Dermis microvascular lymphatic vessel endothelial cell (primary cell): ENCODE measurements around the gene C4B. TPM values are rescaled to one million over a fixed set of nuclear protein-coding genes. Genes with fewer than 3 reads are reported as not detected.
"Not testable (repeated sequence)": the region's sequence is repeated elsewhere in the genome, so short reads cannot be mapped to it uniquely, and the experiment has no call there.

Source experiments
- DNase-seq, 2 donors: peaks; one replicate each; pipeline versions ENCODE4 v3.0.0 to v3.0.0-alpha.2; 2010; ENCODE audit warnings: low read depth in 2 of 2
- total RNA-seq: library from RNA; depleted of rRNA; stranded (reverse); fragments of >200 nt; gene quantifications from 2 replicates; pipeline ENCODE4 v1.2.1, GENCODE V29; 2014

C4B gene
- 0.38 and 0.77 TPM in 2 replicates for total RNA-seq

- not testable (repeated sequence) for DNase-seq
Measured at GRCh38 chr6:32014547-32014946, at the start of gene C4B. Gene C4B, plus strand, starts transcription at chr6:32014795. Its CDS starts 51 bp downstream, at chr6:32014846.

DNA sequence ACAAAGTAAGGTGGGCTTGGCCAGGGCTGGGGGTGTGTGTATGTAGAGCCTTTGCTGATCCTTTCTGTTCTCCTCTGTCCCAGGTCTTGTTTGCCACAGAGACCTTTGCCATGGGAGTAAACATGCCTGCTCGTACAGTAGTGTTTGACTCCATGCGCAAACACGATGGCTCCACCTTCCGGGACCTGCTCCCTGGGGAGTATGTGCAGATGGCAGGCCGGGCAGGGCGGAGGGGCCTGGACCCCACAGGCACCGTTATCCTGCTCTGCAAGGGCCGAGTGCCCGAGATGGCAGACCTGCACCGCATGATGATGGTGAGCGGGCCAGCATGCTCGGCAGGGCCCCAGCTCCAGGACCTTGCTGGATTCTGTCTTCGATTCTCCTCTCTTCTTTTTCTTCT lies 48.9 kb upstream of the C4B start:
- no peak for DNase-seq

GRCh38 chr6:31966506-31966905 lies 48.1 kb upstream of the C4B start:
- no peak for DNase-seq

DNA sequence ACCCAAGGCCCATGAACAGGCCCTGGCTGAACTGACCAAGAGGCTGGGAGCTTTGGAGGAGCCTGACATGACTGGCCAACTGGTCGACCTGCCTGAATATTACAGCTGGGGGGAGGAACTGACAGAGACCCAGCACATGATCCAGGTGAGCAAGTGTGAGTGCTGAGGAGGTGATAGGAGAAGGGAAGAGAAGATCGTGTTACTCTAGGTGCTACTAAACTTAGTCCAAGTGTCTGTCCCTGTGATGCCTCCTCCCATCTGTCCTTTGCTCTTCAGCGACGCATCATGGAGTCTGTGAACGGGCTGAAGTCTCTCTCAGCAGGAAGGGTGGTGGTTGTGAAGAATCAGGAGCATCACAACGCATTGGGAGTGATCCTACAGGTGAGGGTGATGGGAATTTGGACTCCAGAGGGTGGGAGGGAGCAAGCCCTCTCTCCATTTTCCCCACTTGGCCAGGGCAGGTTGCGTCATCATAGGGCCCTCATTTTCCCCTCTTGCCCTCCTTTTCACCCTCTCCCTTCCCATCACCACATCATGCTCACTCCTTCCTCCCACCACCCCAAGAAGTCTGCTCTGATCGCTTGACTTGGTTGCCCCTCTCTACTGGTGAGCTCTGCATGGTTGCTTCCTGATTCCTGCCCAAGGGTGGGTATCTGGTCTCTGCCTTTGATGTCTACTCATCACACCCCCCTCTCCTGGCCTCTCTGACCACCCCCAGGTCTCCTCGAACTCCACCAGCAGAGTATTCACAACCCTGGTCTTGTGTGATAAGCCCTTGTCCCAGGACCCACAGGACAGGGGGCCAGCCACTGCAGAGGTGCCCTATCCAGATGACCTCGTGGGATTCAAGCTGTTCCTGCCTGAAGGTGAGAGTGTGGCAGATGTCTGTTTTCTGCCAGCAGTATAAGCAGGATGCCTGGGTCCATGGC lies 47.3 kb upstream of the C4B start:
- no peak for DNase-seq

GRCh38 chr6:31967926-31968320 lies 46.7 kb upstream of the C4B start:
- DNase-seq = no peak

DNA sequence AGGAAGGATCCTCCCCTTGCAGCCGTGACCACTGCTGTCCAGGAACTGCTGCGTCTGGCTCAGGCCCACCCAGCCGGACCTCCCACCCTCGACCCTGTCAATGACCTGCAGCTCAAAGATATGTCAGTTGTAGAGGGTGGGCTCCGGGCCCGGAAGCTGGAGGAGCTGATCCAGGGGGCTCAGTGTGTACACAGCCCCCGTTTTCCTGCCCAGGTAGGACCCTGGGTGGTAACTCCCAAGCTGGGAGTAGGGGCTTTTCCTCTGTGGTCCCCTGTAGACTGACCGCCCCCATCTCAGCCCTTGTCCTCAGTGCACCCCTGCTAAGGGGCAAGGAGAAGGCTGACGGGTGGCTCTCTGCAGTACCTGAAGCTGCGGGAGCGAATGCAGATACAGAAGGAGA lies 46.3 kb upstream of the C4B start:
- DNase-seq = no peak

DNA sequence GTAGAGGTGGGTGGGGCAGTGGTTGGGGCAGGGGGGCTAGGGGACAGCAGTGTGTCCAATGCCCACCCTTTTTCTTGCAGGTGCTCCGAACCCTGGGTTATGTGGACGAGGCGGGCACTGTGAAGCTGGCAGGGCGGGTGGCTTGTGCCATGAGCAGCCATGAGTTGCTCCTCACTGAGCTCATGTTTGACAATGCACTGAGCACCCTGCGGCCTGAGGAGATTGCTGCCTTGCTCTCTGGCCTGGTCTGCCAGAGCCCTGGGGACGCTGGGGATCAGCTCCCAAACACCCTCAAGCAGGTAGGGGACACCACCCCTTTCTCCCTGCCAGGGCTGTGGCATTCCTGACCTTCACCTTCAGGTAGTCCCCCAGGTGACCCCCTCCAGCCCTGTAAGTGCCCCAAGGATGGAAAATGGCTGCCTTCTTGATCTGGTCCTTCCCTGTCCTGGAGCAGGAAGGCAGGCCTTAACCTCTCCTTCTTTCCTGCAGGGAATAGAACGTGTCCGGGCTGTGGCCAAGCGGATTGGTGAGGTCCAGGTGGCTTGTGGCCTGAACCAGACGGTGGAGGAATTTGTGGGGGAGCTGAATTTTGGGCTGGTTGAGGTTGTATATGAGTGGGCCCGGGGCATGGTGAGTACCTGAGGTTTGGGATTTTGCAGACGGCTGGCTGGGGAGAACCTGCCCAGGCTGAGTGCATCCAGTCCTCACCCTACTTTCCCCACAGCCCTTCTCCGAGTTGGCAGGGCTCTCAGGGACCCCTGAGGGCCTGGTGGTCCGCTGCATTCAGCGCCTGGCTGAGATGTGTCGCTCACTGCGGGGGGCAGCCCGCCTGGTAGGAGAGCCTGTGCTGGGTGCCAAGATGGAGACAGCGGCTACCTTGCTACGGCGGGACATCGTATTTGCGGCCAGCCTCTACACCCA lies 45.5 kb upstream of the C4B start:
- DNase-seq = no peak

DNA sequence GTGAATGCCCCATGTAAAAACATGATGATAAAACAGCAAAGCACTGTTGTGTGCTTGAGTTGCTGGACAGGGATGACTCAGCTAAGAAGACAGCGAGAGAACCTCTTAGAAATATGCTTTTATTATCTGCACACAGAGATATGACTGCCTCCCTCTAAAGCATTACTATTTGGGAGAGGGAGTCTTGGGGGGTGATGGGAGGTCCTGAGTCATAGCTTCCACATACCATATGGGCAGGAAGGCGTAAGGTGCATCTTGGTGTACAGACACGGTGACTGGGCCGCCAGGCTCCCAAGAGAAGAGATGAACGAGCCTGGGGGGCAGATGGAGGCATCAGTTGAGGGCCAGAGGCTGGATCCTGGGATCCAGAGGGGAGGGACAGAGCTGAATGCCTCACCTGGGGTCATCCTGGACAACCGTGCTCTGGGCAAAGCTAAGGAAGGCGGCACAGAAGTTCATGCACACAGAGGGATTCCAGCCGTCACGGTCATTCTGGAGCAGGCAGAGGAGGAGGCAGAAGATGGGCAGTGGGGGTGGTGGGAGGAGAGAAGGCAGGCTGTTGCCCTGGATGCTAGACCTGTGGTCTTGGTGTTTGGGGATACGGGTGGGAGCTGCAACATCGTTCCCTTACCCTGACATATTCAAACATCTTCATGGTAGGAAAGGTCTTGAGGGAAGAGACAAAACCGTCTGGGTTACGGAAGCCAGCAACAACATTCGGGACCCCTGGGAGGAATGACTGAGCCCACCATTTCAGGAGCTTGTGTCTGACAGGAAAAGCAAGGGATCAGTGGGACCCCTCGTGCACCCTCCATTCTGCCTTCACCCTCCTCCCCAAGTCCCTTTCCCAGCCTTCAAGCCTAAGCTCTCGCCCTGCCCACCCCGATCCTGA lies 44.6 kb upstream of the C4B start:
- no peak for DNase-seq

- DNase-seq = no peak
Measured at GRCh38 chr6:31970604-31971271, 43.9 kb upstream of the C4B start.

- no peak for DNase-seq
Measured at GRCh38 chr6:31971279-31971992, 43.2 kb upstream of the C4B start.

DNA sequence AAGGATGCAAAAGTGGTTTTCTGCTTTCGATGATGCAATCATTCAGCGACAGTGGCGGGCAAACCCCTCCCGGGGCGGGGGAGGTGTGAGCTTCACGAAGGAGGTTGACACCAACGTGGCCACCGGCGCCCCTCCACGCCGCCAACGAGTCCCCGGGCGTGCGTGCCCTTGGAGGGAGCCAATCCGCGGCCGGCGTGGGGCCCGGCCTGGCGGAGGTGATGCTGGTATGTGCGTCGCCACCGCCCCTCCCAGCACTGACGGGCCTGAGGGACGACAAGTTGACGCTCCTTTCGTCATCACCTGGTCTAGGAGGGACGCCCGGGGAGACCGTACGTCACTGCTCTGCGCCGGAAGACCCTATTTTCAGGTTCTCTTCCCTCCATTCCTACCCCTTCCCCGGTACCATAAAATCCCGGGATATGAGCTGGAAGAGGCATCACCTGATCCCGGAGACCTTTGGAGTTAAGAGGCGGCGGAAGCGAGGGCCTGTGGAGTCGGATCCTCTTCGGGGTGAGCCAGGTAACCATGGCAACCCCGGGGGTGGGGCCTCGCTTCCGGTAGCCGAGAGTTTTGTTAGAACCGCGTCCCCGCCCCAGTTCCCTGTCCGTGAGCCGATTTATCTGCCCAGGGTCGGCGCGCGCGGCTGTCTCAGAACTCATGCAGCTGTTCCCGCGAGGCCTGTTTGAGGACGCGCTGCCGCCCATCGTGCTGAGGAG lies 42.4 kb upstream of the C4B start, which contains the start of gene DXO:
Gene DXO, minus strand, starts transcription at position 146 of the 716 bp plus-strand sequence. CDS start 463 bp downstream, outside the sequence.
- peak; percentile 98 to 99 for DNase-seq

GRCh38 chr6:31972709-31973350 lies 41.8 kb upstream of the C4B start:
- peak; percentile 23 to 40 for DNase-seq

DNA sequence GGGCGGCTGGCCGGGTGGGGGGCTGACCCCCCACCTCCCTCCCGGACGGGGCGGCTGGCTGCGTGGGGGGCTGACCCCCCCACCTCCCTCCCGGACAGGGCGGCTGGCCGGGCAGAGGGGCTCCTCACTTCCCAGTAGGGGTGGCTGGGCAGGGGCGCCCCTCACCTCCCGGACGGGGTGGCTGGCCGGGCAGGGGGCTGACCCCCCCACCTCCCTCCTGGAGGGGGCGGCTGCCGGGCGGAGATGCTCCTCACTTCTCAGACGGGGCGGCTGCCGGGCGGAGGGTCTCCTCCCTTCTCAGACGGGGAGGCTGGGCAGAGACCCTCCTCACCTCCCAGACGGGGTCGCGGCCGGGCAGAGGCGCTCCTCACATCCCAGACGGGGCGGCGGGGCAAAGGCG lies 38.5 kb upstream of the C4B start:
- DNase-seq = not testable (repeated sequence)

- DNase-seq = no peak
Measured at GRCh38 chr6:31977816-31978431, 36.7 kb upstream of the C4B start.

GRCh38 chr6:31978831-31979230 lies 35.8 kb upstream of the C4B start:
- DNase-seq = no peak

- DNase-seq = no peak
Measured at GRCh38 chr6:31979238-31979898, 35.2 kb upstream of the C4B start.

- DNase-seq = not testable (repeated sequence)
Measured at GRCh38 chr6:31980195-31980876, 34.3 kb upstream of the C4B start.
